IMR-90 (cell line): ENCODE measurements around the gene OR5B17.

Source experiments
- BHLHE40 ChIP-seq: fragments of 150-350 bp; IDR thresholded peaks from 2 replicates; pipeline ENCODE4 v1.6.1; 2016; ENCODE audit warnings: mild to moderate bottlenecking, low read depth, low read length
- CEBPB ChIP-seq: IDR thresholded peaks from 2 replicates; pipeline ENCODE4 v1.6.1; 2012; ENCODE audit warnings: low read depth, low read length, improper control_type of control experiment
- CTCF ChIP-seq: conservative IDR thresholded peaks from 2 replicates; pipeline ENCODE4 v1.5.1; 2012; ENCODE audit warnings: mild to moderate bottlenecking, low read depth, low read length, improper control_type of control experiment
- MXI1 ChIP-seq: IDR thresholded peaks from 2 replicates; pipeline ENCODE4 v1.6.1; 2012; ENCODE audit warnings: low read depth, mild to moderate bottlenecking, low read length, moderate library complexity, borderline replicate concordance
- NFE2L2 ChIP-seq: fragments of 150-350 bp; IDR thresholded peaks from 2 replicates; pipeline ENCODE4 v1.6.1; 2016; ENCODE audit warnings: low read depth, mild to moderate bottlenecking, low read length
- POLR2A ChIP-seq: IDR thresholded peaks from 2 replicates; pipeline ENCODE4 v1.6.1; 2012; ENCODE audit warnings: mild to moderate bottlenecking, low read depth, low read length
- RFX5 ChIP-seq: IDR thresholded peaks from 2 replicates; pipeline ENCODE4 v1.8.0; 2012; ENCODE audit warnings: low read depth, mild to moderate bottlenecking, low read length, moderate library complexity
- USF2 ChIP-seq: fragments of 150-350 bp; IDR thresholded peaks from 2 replicates; pipeline ENCODE4 v1.6.1; 2017; ENCODE audit warnings: mild to moderate bottlenecking, antibody characterized with exemption, low read length, low read depth

- TF ChIP-seq CTCF (no peak), BHLHE40 (no peak), POLR2A (no peak), USF2 (no peak), CEBPB (no peak), MXI1 (no peak), NFE2L2 (no peak), RFX5 (no peak)
These were observed at the start of gene OR5B17 for GRCh38 chr11:58358969-58359368.
